GM12878 (cell line): ENCODE results near the gene HELZ. TPM values are rescaled to one million over a fixed set of nuclear protein-coding genes. Genes with fewer than 3 reads are reported as not detected.

Experiments used
- ATAC-seq: fragments of 200-7000 bp; cut with Tn5 transposase; 3 replicates; pipeline ENCODE4 v1.9.1; 2020; ENCODE audit warnings: mild to moderate bottlenecking, moderate library complexity
- BruUV-seq: library from RNA; stranded (reverse); fragments of 400-500 nt; replicated peaks from 2 replicates; lab custom pipeline; 2021; lab: Mats Ljungman, UMichigan
- CTCF ChIA-PET: fragments of 300-600 bp; sonication (Branson Sonifier 250); formaldehyde crosslinking; extraction: SDS; loops from one replicate; lab custom pipeline; 2021; ENCODE audit warnings: inconsistent platforms; lab: Yijun Ruan, JAX
- POLR2A ChIA-PET: fragments of 350-600 bp; formaldehyde crosslinking; extraction: SDS; loops from one replicate; lab custom pipeline; 2021; ENCODE audit warnings: inconsistent platforms; lab: Charles Lee
- RAD21 ChIA-PET: fragments of 300-600 bp; sonication (Branson Sonifier 250); formaldehyde crosslinking; loops from one replicate; lab custom pipeline; 2023; ENCODE audit warnings: antibody characterized with exemption; ENCODE audit not compliant: unreplicated experiment; lab: Charles Lee
- SMC1A ChIA-PET: fragments of 300-600 bp; sonication (Branson Sonifier 250); formaldehyde crosslinking; loops from one replicate; lab custom pipeline; 2023; ENCODE audit not compliant: unreplicated experiment, uncharacterized antibody; lab: Charles Lee
- DNase-seq: peaks from one replicate; pipeline ENCODE4 v3.0.0-alpha.2; 2011; ENCODE audit warnings: low read depth, low spot score
- FAIRE-seq: peaks from 3 replicates; lab custom pipeline; 2011; peaks lifted over from hg19 to GRCh38; lab: Jason Lieb, UNC
- H2AFZ ChIP-seq: 2 replicates; pipeline ENCODE4 v1.6.0; 2011; ENCODE audit warnings: low read depth, low read length, control low read depth; ENCODE audit not compliant: control insufficient read depth
- H3K27ac ChIP-seq: 2 replicates; pipeline ENCODE4 v1.5.1; 2011; ENCODE audit warnings: control low read depth; ENCODE audit not compliant: control insufficient read depth, insufficient read depth
- H3K27me3 ChIP-seq, 2 experiments: replicated peaks in 1 of 2; 2 replicates each; pipeline versions ENCODE4 v1.6.0 to v1.6.1; 2011; ENCODE audit warnings: low read length in 1 of 2; ENCODE audit not compliant: control insufficient read depth in 2 of 2, insufficient read depth in 2 of 2
- H3K36me3 ChIP-seq, 2 experiments: 2 replicates each; pipeline ENCODE4 v1.5.1; 2011; ENCODE audit warnings: low read length in 1 of 2; ENCODE audit not compliant: control insufficient read depth in 2 of 2, insufficient read depth in 2 of 2
- H3K4me1 ChIP-seq: 2 replicates; pipeline ENCODE4 v1.6.1; 2011; ENCODE audit warnings: mild to moderate bottlenecking, low read length, moderate library complexity, mixed read lengths; ENCODE audit not compliant: control insufficient read depth, insufficient read depth
- H3K4me2 ChIP-seq: 2 replicates; pipeline ENCODE4 v1.6.0; 2011; ENCODE audit warnings: control low read depth; ENCODE audit not compliant: control insufficient read depth, insufficient read depth
- H3K4me3 ChIP-seq: fragments of 200-600 bp; sonication (generic); 2 replicates; pipeline ENCODE4 v1.5.1; 2016
- H3K79me2 ChIP-seq: 2 replicates; pipeline ENCODE4 v1.6.0; 2011; ENCODE audit warnings: low read length; ENCODE audit not compliant: control insufficient read depth, insufficient read depth
- H3K9ac ChIP-seq: 2 replicates; pipeline ENCODE4 v1.8.0; 2011; ENCODE audit warnings: low read length, control low read depth, mixed read lengths; ENCODE audit not compliant: control insufficient read depth, insufficient read depth
- H3K9me3 ChIP-seq: replicated peaks from 3 replicates; pipeline ENCODE4 v1.5.1; 2011; ENCODE audit warnings: mild to moderate bottlenecking, low read length; ENCODE audit not compliant: control insufficient read depth, insufficient read depth
- H4K20me1 ChIP-seq: 2 replicates; pipeline ENCODE4 v1.6.0; 2011; ENCODE audit not compliant: control insufficient read depth, insufficient read depth
- KLF5 ChIP-seq: fragments of 450-650 bp; IDR thresholded peaks from 2 replicates; pipeline ENCODE4 v1.6.1; 2014; ENCODE audit warnings: mild to moderate bottlenecking; ENCODE audit not compliant: partially characterized antibody
- NFYA ChIP-seq: IDR thresholded peaks from 2 replicates; pipeline ENCODE4 v1.6.1; 2011; ENCODE audit warnings: low read depth, mild to moderate bottlenecking, low read length, improper control_type of control experiment, borderline replicate concordance
- NR2C1 ChIP-seq: fragments of 450-650 bp; IDR thresholded peaks from 2 replicates; pipeline ENCODE4 v1.6.1; 2017; ENCODE audit warnings: antibody characterized with exemption, mild to moderate bottlenecking, moderate library complexity
- NRF1 ChIP-seq: conservative IDR thresholded peaks from 2 replicates; pipeline ENCODE4 v1.6.1; 2011; ENCODE audit warnings: mild to moderate bottlenecking, low read depth, low read length, improper control_type of control experiment
- SMAD1 ChIP-seq: fragments of 450-650 bp; IDR thresholded peaks from 2 replicates; pipeline ENCODE4 v1.6.1; 2018; ENCODE audit warnings: mild to moderate bottlenecking, low read depth; ENCODE audit not compliant: partially characterized antibody
- SPI1 ChIP-seq: IDR thresholded peaks from 2 replicates; pipeline ENCODE4 v1.6.1; 2011; ENCODE audit warnings: low read depth, mild to moderate bottlenecking, low read length, moderate library complexity, borderline replicate concordance; ENCODE audit not compliant: insufficient read depth
- WGBS: methylation state at CpG from one replicate; pipeline ENCODE4 v1.1.6; 2016; ENCODE audit warnings: low lambda C conversion rate; ENCODE audit not compliant: insufficient replicate concordance, insufficient coverage; ENCODE audit errors: missing lambda C conversion rate; 5-methylcytosine and 5-hydroxymethylcytosine counted together
- in situ Hi-C: fragments of 300-500 bp; cut with MboI; formaldehyde crosslinking; loops from 9 replicates; pipeline ENCODE4 v1.14.3; 2018; ENCODE audit warnings: mixed read lengths
- intact Hi-C: fragments of 100-400 bp; cut with micrococcal nuclease; formaldehyde crosslinking; loops from one replicate; pipeline ENCODE4 v1.14.2; 2022; ENCODE audit not compliant: unreplicated experiment
- polyA plus RNA-seq, 11 experiments: library from polyadenylated mRNA; depleted of rRNA in 4 of 11; unstranded in 6 of 11; stranded (reverse) in 5 of 11; fragments of >200 nt; fragmentation: Nextera tagmentation in 4 of 11; fragmentation: Illumina TruSeq in 1 of 11; extraction: Ambion mirVana in 4 of 11; extraction: Trizol in 1 of 11; gene quantifications; 1 replicate in 1 of 11; 2 replicates in 10 of 11; pipeline versions ENCODE4 v1.2.1 to v1.2.3, GENCODE V29; 2011 to 2016; ENCODE audit warnings: inconsistent platforms in 2 of 11, missing spikeins in 2 of 11, low read depth in 1 of 11
- total RNA-seq, 4 experiments: library from RNA; depleted of rRNA in 3 of 4; stranded (reverse); fragments of >200 nt in 3 of 4; fragmentation: Illumina TruSeq in 1 of 4; extraction: Trizol in 1 of 4; gene quantifications; 2 replicates each; pipeline versions ENCODE4 v1.2.1 to v1.2.3, GENCODE V29; 2013 to 2021
- TF ChIP-seq, protein P1 (sequence below), 3 experiments: IDR thresholded peaks in 2 of 3; conservative IDR thresholded peaks in 1 of 3; 2 replicates each; pipeline ENCODE4 v1.5.1; 2011; ENCODE audit warnings: low read depth in 3 of 3, low read length in 3 of 3, mild to moderate bottlenecking in 3 of 3, control low read depth in 2 of 3, moderate library complexity in 2 of 3, inconsistent platforms in 1 of 3, mixed read lengths in 1 of 3; ENCODE audit not compliant: control insufficient read depth in 2 of 3, insufficient read depth in 1 of 3; ENCODE audit errors: extremely low read depth in 1 of 3
- TF ChIP-seq, protein P2 (sequence below): fragments of 450-650 bp; IDR thresholded peaks from 2 replicates; pipeline ENCODE4 v1.6.1; 2016; ENCODE audit warnings: mild to moderate bottlenecking, moderate library complexity, borderline replicate concordance

The HELZ gene
- total and polyA plus RNA-seq, 10 of the 15 experiments (the other 5 are each of a cell fraction or from before 2014, with no cell fraction given), result 1.5 to 36.8 (median 19.1) TPM

DNA sequence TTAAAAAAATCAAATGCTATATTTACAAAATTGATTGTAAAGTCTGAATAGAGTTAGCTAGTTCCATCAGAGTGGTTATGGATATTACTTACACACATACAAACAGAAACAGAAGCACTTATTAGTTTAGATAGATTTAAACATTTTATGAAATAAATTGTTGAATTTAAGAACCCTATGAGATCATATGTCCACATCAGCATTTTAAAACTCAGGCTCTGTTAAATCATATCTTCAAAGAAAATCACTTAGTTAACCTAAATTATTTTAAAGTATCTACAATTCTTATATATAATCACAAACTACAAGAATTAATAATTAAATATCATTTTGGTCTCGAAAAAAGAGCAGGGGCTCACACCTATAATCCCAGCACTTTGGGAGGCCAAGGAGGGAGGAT, 42.5 kb downstream of the HELZ start:
- ChIA-PET SMC1A (interaction anchor here (0.8 to 2.7 kb wide), 3 partner anchors 13 to 71 kb away, joined by 3 to 11 read pairs (median 3); no protein-coding TSS in a partner anchor), POLR2A (no interaction called here)
- ATAC-seq (no peak), DNase-seq (no peak)
- TF ChIP-seq NR2C1, result no peak
- no peak for TF ChIP-seq NRF1
- no peak for TF ChIP-seq NFYA
- no peak for TF ChIP-seq SMAD1
- TF ChIP-seq KLF5, result no peak
- no peak for TF ChIP-seq SPI1
- TF ChIP-seq, all 136 proteins: peak for 0
- no peak overlapping the region for H3K4me2 ChIP-seq
- FAIRE-seq, result no peak
- peaks cover 5 to 19% of the 10 kb centered on the region in 2 experiments; a peak in 3 of 4 replicates for H3K36me3 ChIP-seq
- H3K27ac ChIP-seq, result no peak overlapping the region
- H3K79me2 ChIP-seq, result no peaks in the 10 kb centered on the region
- WGBS, result 100% methylated on average over 1 of the region's 1 CpG
- H3K4me3 ChIP-seq, result no peak overlapping the region
- RAD21 ChIA-PET, result no interaction called here
- no peaks in the 10 kb centered on the region for H3K4me1 ChIP-seq
- no TSS peak for BruUV-seq
- no peaks in the 10 kb centered on the region for H3K27me3 ChIP-seq
- no peak overlapping the region for H2AFZ ChIP-seq
- CTCF ChIA-PET, result interaction anchor here (0.7 to 2.6 kb wide), 4 partner anchors 20 to 305 kb away, joined by 3 to 6 read pairs (median 4); no protein-coding TSS in a partner anchor
- intact Hi-C loops, result no loop called here
- H3K9ac ChIP-seq, result no peak overlapping the region
- in situ Hi-C loops, result no loop called here
- H3K9me3 ChIP-seq, result no peaks in the 10 kb centered on the region
- no peaks in the 10 kb centered on the region for H4K20me1 ChIP-seq

DNA sequence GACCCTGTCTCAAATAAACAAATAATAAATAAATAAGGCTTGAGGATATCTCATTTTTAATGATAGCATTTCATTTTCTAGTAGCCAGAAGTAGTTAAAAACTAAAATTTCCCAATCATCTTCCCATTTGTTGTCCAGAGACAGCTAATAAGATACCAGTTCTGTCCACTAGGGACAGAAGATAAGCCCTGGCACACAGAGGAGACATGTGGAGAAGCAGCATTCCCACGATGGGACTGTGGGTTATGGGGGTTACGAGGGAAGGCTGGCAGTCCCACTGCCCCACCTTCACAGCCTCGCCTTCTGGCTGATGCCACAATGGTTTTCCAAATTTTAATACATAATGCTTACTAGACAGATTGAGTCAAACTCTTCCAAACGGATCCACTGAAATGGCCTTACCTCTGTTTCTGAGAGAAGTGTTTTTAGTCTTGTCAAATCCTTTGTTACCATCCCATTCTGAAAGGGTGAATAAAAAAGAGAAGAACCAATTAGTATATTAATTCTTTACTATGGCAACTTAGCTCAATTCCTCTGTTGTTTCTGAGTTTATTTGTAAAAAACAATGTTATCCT, 44.2 kb downstream of the HELZ start:
- 93% methylated on average over 4 of the region's 4 CpGs for WGBS
- no peaks in the 10 kb centered on the region for H3K27me3 ChIP-seq
- RAD21 ChIA-PET, result interaction anchor here (0.8 kb wide), 1 partner anchor 29 kb away, joined by 3 read pairs; no protein-coding TSS in a partner anchor
- BruUV-seq, result no TSS peak
- intact Hi-C loops, result no loop called here
- ATAC-seq (peak; percentile 67), DNase-seq (no peak), FAIRE-seq (no peak)
- POLR2A ChIA-PET, result no interaction called here
- H3K9ac ChIP-seq, result no peak overlapping the region
- H3K79me2 ChIP-seq, result no peaks in the 10 kb centered on the region
- peaks cover 9 to 23% of the 10 kb centered on the region in 2 experiments; a peak in 3 of 4 replicates for H3K36me3 ChIP-seq
- H3K9me3 ChIP-seq, result no peaks in the 10 kb centered on the region
- no peak overlapping the region for H2AFZ ChIP-seq
- no peak overlapping the region for H3K4me2 ChIP-seq
- no peaks in the 10 kb centered on the region for H3K4me1 ChIP-seq
- H4K20me1 ChIP-seq, result no peaks in the 10 kb centered on the region
- no peak overlapping the region for H3K4me3 ChIP-seq
- in situ Hi-C loops, result no loop called here
- SMC1A ChIA-PET, result interaction anchor here (1.4 to 2.7 kb wide), 2 partner anchors 14 to 17 kb away, joined by 4 to 11 read pairs; no protein-coding TSS in a partner anchor
- CTCF ChIA-PET, result interaction anchor here (0.6 to 2.6 kb wide), 11 partner anchors 9 to 490 kb away, joined by 3 to 10 read pairs (median 4); no protein-coding TSS in a partner anchor
- H3K27ac ChIP-seq, result no peak overlapping the region
- TF ChIP-seq, protein P1, sequence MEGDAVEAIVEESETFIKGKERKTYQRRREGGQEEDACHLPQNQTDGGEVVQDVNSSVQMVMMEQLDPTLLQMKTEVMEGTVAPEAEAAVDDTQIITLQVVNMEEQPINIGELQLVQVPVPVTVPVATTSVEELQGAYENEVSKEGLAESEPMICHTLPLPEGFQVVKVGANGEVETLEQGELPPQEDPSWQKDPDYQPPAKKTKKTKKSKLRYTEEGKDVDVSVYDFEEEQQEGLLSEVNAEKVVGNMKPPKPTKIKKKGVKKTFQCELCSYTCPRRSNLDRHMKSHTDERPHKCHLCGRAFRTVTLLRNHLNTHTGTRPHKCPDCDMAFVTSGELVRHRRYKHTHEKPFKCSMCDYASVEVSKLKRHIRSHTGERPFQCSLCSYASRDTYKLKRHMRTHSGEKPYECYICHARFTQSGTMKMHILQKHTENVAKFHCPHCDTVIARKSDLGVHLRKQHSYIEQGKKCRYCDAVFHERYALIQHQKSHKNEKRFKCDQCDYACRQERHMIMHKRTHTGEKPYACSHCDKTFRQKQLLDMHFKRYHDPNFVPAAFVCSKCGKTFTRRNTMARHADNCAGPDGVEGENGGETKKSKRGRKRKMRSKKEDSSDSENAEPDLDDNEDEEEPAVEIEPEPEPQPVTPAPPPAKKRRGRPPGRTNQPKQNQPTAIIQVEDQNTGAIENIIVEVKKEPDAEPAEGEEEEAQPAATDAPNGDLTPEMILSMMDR (IDR thresholded peaks at IDR 0.05 in 2 of 3, conservative IDR thresholded peaks at IDR 0.05 in 1 of 3; ENCODE audit: control insufficient read depth in 2 of 3, extremely low read depth in 1 of 3, insufficient read depth in 1 of 3, low read depth in 3 of 3, low read length in 3 of 3), result peak; percentile 9 to 55 (median 39); a peak in 5 of 6 replicates
- TF ChIP-seq, protein P2, sequence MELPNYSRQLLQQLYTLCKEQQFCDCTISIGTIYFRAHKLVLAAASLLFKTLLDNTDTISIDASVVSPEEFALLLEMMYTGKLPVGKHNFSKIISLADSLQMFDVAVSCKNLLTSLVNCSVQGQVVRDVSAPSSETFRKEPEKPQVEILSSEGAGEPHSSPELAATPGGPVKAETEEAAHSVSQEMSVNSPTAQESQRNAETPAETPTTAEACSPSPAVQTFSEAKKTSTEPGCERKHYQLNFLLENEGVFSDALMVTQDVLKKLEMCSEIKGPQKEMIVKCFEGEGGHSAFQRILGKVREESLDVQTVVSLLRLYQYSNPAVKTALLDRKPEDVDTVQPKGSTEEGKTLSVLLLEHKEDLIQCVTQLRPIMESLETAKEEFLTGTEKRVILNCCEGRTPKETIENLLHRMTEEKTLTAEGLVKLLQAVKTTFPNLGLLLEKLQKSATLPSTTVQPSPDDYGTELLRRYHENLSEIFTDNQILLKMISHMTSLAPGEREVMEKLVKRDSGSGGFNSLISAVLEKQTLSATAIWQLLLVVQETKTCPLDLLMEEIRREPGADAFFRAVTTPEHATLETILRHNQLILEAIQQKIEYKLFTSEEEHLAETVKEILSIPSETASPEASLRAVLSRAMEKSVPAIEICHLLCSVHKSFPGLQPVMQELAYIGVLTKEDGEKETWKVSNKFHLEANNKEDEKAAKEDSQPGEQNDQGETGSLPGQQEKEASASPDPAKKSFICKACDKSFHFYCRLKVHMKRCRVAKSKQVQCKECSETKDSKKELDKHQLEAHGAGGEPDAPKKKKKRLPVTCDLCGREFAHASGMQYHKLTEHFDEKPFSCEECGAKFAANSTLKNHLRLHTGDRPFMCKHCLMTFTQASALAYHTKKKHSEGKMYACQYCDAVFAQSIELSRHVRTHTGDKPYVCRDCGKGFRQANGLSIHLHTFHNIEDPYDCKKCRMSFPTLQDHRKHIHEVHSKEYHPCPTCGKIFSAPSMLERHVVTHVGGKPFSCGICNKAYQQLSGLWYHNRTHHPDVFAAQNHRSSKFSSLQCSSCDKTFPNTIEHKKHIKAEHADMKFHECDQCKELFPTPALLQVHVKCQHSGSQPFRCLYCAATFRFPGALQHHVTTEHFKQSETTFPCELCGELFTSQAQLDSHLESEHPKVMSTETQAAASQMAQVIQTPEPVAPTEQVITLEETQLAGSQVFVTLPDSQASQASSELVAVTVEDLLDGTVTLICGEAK, result no peak
